ENCODE measurements around the gene TLNRD1.

- TF ChIP-seq POLR2A (IDR thresholded peaks at IDR 0.05): no peak
- TF ChIP-seq, protein P1, sequence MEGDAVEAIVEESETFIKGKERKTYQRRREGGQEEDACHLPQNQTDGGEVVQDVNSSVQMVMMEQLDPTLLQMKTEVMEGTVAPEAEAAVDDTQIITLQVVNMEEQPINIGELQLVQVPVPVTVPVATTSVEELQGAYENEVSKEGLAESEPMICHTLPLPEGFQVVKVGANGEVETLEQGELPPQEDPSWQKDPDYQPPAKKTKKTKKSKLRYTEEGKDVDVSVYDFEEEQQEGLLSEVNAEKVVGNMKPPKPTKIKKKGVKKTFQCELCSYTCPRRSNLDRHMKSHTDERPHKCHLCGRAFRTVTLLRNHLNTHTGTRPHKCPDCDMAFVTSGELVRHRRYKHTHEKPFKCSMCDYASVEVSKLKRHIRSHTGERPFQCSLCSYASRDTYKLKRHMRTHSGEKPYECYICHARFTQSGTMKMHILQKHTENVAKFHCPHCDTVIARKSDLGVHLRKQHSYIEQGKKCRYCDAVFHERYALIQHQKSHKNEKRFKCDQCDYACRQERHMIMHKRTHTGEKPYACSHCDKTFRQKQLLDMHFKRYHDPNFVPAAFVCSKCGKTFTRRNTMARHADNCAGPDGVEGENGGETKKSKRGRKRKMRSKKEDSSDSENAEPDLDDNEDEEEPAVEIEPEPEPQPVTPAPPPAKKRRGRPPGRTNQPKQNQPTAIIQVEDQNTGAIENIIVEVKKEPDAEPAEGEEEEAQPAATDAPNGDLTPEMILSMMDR (IDR thresholded peaks at IDR 0.05): no peak
- TF ChIP-seq EP300 (IDR thresholded peaks at IDR 0.05): no peak
- no peak for TF ChIP-seq POLR2AphosphoS5 (IDR thresholded peaks at IDR 0.05)
Measured at GRCh38 chr15:81000144-81000623, 539 bp upstream of the TLNRD1 start.

Measured in gastroesophageal sphincter (tissue), 3 donors.